Measurements from ENCODE around the gene CACNG4. TPM values are rescaled to one million over a fixed set of nuclear protein-coding genes. Genes with fewer than 3 reads are reported as not detected.

CACNG4 gene
- total RNA-seq, 2 experiments from 2014 or later, result not detected

DNA sequence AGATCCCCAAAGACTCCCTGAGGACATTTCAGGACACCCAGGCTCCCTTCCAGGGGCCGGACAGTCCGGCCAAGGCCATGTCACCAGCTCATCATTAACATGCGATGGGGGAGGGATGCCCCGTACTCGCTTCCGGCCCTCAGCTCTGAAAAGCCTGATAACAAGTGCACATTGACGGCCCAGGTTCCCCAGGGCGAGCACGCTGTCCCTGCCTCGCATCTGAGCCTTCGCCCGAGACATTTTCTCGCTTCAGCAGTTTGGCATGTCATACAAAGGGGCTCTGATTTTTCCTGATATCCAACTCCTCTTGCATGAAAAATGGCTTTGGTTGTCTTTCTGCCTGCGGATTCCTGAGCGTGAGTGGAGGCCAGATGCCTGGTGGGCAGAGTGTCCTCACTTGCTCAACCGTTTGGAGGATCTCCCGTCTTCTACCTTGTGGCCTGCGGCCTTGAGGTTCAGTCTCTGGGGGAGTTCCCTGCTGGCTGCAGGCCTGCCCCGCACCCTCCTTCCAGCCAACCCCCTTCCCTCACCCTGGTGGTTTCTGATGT is 14.1 kb downstream of the CACNG4 start:
- POLR2A ChIA-PET, result no interaction called here
- CTCF ChIA-PET, result no interaction called here

DNA sequence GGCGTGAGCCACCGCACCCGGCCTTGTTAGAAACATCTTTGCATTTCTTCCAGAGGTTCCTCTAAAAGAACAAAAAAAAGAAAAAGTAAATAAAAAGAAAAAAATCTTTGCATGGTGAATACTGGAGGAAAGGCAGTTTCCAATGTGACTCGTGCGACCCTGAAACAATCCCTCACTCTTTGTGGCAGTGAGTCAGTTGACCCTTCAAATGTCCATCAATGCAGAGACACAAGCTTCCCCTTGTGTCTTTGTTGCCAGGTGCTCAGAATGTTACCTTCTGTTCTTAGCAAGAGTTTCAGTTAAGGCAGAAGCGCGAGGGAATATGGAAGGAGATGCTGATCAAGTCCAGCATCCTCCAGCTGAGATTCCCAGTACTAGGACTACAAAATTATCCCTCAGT is 16.4 kb downstream of the CACNG4 start:
- POLR2A ChIA-PET, result no interaction called here

DNA sequence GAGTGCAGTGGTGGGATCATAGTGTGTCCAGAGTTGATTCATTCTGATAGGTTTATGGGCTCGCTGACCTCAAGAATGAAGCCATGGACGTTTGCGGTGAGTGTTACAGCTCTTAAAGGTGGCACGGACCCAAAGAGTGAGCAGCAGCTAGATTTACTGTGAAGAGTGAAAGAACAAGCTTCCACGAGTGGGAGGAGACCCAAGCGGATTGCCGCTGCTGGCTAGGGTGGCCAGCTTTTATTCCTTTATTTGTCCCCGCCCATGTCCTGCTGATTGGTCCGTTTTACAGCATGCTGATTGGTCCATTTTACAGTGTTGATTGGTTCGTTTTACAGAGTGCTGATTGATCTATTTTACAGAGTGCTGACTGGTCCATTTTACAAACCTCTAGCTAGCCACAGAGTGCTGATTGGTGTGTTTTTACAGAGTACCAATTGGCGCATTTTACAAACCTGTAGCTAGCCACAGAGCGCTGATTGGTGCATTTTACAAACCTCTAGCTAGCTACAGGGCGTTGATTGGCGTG is 17.5 kb downstream of the CACNG4 start:
- ChIA-PET CTCF (no interaction called here), POLR2A (no interaction called here)

More for the DNA sequence above, 16.4 kb downstream of the CACNG4 start:
- CTCF ChIA-PET, result no interaction called here

DNA sequence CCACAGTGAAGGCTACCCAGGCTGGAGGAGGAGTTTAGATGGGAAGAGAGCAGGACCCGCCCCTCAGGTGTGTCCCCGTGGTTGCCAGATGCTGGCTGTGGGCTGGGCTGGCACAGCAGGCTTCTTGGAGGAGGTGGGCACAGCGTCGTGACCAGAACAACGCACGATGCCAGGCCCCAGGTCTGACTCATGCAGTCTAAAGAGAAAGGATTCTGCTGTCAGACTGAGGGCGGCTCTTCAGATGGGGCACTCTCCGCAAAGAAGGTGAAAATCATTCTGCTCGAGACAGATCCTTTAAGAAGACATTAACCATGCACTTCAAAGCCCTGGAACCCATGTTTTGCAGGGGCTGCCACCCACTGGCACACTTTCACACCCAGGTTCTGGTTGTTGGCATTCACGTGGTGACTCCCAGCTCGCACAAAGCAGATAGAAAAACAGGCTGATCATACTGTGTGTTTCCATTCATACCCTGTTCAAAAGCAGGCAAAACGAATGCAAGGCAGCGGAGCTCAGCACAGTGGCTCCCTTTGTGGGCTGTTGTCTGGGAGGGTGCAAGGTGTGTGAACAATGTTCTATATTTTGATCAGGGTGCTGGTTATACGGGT is 19.0 kb downstream of the CACNG4 start:
- ChIA-PET CTCF (no interaction called here), POLR2A (no interaction called here)

DNA sequence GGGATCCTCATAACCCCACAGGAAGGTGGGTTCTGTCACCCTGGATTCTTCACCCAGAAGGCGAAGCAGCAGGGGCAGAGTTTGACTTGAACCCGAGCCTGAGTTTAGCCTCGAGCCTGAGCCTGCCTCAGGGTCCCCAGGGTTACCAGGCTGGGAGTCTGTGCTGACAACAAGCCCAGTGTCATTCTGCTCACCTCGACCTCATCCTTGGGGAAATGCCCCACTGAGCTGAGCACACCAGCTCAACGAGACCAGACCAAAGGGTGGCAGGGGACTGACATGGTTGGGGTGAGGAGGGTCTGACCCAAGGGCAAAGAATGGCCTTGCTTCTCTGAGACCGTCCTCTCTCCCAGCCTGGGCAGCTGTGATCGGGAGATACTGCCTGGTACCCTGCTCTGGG is 20.2 kb downstream of the CACNG4 start:
- POLR2A ChIA-PET, result no interaction called here
- CTCF ChIA-PET, result no interaction called here

DNA sequence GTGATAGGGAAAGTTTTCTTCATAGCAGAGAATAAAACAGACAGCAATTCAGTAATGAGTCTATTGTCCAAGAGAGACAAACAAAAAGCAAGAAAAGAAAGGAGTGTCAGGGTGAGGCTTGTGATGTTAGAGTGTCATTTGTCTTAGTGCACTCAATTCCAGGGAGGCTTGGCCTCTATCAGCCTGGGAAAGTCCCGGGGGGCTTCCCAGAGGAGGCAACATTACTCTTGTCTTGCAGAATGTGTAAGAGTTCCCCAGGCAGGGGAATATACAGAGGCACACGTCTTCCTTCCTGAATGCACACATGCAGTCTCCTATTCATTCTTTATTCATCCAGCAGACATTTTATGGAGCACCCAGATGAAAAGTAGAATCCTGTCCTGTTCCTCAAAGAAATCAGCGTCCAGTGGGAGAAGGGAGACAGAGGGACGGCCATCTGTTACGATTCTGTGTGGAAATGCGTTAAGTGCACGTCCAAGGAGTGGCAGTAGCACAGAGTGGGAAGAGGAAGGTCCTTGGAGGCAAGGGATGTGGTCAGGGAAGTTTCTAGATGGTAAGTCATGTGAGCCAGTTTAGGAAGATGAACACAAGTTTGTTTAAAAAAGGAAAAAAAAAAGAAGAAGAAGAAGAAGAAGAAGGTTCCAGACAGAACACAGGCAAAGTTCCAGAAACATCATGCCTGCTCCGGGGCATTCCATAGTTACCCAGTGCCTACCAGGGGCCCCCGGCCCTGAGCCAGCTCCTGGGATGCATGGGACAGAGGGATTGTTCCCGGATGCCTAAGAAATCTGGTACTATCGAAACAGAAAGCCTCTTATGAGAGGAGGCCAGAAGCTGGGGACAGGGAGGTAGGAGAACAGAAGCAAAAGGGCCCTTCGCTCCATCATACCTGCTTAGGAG is 21.1 kb downstream of the CACNG4 start:
- CTCF ChIA-PET, result no interaction called here

DNA sequence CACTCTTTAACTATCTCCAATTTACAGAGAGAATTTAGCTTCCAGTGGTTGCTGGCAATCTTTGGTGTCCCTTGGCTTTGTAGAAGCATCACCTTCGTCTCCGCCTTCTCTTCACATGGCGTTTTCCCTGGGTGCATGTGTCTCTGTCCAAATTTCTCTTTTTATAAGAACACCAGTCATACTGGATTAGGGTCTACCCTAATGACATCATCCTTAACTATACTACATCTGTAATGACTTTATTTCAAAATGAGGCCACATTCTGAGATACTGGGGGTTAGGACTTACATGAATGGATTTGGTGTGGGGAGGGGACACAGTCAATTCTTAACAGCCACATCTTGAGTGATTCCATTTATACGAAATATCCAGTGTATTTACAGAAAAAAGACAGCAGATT is 22.2 kb downstream of the CACNG4 start:
- ChIA-PET CTCF (interaction anchor here (1.4 kb wide), 1 partner anchor 11 kb away, joined by 3 read pairs; no protein-coding TSS in a partner anchor), POLR2A (no interaction called here)

More for the DNA sequence above, 21.1 kb downstream of the CACNG4 start:
- POLR2A ChIA-PET, result no interaction called here

DNA sequence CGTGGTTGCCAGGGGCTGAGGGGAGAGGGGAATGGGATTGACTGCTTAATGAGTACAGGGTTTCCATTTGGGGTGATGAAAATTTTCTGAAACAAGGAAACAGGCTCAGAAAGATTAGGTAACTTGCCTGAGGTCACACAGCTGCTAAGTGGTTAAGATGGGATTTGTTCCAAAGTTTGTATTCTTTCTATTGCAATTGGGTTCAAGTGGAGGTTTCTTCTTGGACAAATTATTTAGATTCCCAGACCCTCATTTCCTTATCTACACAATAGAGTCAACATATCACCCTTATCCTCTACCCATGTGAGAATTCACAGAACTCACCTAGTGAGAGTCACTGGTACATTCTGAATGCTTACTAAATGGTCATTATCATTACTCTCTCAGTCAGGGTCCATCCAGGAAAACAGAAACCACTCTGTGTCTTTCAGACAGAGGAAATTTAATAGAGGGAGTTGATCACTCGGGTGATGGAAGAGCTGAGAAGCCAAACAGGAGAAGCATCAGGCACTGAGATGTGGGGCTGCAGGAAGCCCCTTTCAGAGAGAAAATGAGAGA is 22.6 kb downstream of the CACNG4 start:
- CTCF ChIA-PET, result interaction anchor here (1.4 kb wide), 1 partner anchor 10 kb away, joined by 3 read pairs; no protein-coding TSS in a partner anchor

DNA sequence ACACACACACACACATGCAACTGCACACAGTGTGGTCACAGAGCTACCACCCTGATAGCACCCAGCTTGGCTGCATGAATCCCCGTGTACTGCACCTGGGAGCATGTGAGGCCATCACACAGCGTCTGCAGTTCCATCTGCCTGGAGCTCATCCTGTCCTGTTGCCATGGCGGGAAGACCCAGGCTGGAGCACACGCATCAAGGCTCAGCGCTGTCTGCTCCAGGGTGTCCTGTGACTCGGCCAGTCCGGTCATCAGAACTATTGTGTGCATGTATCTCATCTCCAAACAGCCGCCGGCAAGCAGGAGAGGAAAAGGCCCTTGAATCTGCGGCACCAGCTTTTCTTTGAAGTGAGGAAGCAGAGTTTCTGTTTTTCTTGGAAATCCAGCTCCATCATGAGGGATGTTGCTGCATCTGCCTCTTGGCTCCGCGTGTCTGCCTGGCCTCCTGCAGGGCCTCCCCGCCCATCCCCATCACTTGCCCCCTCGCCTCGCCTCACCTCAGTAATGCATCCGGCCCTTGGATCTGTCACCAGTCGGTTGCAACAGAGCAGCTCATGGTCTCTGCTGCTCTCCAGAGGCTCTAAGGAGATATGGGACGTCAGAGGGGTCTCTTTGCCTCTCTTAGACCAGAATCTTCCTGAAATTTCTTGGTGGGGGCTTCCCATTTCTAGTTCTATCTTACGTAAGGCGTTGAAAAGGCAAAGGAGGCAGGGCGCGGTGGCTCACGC is 23.7 kb downstream of the CACNG4 start:
- POLR2A ChIA-PET, result no interaction called here
- CTCF ChIA-PET, result no interaction called here

More for the DNA sequence above, 22.6 kb downstream of the CACNG4 start:
- POLR2A ChIA-PET, result no interaction called here

DNA sequence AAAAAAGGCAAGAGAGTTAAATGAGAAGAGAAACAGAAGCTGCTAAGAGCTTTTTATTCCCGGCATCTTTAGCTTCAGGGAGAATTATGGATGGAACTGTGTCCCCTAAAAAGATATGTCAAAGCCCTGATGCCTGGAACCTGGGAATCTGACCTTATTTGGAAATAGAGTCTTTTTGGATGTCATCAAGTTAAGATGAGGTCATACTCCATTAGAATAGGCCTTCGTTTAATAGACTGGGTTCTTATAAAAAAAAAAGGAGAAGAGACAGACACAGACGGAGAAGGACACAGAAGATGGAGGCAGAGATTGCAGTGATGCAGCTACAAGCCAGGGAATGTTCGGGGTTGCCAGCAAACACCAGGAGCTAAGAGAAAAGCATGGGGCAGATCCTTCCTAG is 24.6 kb downstream of the CACNG4 start:
- POLR2A ChIA-PET, result no interaction called here

DNA sequence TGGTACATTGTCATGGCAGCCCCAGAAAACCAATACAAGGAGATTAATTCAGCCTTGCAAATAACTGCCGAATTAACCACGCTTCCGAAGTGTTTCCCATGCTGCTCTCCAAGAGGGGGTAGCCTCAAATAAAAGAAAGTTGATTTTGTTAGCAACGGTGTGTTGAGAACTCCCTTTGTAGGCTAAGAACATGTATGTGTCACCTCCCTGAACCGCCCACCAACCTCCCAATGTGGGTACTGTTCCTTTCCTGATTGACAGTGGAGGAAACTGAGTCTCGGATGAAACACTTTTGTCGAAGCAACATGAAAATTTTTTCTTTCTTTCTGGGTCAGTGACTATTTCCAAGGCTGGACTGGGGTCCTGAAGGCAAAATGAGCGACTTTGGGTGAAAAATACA is 25.1 kb downstream of the CACNG4 start:
- ChIA-PET POLR2A (no interaction called here), CTCF (no interaction called here)

More for the DNA sequence above, 24.6 kb downstream of the CACNG4 start:
- CTCF ChIA-PET, result no interaction called here

DNA sequence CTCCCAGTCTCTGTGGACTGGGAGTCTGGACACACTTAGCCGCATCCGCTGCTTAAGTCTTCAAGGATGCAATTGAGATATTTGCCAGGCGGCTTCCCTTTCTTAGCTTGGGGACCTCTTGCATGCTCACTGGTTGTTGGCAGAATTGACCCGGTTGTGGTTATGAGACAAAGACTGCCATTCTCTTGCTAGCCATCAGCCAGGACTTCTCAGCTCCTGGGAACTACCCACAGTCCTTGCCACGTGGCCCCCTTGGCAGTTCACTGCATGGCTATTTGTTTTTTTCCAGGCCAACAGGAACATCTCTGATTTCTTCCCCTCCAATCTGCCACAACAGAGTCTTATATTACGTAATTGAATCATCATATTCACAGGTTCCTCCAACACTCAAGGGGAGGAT is 25.5 kb downstream of the CACNG4 start:
- ChIA-PET POLR2A (no interaction called here), CTCF (no interaction called here)

DNA sequence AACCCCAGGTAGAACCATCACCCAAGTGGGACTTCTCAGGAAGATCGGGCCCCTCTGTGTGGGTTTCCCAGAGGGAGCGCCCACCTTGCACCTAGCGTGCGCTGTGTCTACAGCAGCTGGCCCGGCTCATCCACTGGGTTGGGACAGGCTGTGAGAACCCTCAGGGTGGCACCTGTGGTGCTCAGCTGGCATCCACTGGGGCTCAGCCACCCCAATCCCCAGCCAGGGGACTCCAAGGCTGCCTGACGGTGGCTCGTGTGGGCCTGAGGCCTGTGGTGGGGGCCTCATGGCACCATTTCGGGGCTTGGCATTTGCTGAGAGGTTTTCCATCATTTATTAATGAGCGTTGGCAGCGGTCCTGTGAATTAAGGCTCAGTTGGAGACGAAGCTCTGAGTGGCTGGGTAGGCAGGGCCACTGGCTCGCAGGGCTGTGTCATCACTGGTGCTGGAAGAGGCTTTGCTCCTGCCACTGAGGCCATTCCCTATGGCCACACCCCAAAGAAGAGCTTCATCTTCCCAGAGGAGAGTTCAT is 28.5 kb downstream of the CACNG4 start:
- ChIA-PET CTCF (no interaction called here), POLR2A (no interaction called here)

DNA sequence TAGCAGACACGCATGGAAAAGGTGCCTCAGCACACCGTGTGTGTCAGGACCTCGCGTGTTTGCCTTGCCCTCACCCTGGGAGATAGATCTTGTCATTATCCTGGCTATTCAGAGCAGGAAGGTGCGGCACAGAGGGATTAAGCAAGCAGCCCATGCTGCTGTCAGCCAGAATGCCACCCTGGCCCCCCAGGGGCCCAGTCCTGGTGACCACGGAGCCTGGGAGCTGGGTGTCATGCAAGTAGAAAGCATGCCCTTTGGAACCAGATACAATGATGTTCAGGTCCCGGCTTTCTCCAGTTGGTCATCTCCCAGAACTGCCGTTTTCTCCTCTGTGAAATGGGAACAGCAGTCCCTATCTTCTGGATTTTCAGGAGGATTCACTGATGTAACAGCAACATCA is 29.9 kb downstream of the CACNG4 start:
- ChIA-PET POLR2A (no interaction called here), CTCF (no interaction called here)

DNA sequence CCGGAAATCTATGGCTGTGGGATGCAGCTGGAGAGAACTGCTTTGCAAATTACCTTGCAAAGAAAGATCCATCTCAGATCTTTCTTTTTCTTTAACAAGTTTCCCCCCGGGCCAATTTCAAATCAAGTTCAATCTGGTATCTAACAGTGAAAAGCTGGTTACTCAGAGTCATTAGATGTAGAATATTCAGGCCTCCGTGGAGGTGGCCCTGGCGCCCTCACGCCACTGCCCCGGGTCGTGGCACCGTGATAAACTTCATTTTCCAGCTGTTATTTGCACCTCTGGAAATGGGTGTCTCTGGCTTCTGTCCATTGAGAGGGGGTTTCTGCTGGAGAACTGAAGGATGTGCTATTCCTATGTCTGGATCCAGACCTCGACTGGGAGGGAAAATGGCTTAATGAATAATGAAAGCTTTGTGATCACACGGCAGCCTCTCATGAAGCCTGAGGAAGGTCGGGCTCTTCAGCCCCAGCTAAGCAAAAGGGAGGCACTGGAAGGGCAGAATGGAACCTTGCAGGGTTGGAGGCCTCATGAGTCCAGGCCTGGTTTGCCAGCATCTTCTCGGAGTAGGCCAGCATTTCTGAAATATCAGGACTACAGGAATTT is 30.5 kb downstream of the CACNG4 start:
- ChIA-PET CTCF (no interaction called here), POLR2A (no interaction called here)

DNA sequence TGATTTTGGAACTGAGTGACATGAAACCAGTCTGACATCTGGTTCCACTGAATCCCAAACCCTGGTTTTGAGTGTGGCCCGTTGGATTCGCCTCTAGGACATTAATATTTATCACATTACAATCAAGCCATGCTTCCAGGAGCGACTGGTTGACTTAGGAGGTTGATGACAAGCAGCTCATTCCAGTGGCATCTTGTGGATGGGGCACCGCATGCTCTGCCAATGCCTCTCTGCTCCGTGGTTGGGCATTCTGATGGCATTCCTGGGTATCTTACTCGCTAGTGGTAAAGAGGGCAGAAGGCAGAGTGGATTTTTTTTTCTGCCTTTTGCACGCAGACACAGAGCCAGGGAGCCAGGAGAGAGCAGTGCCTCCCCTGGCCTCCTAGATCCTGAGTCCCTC is 31.4 kb downstream of the CACNG4 start:
- ChIA-PET CTCF (no interaction called here), POLR2A (no interaction called here)

DNA sequence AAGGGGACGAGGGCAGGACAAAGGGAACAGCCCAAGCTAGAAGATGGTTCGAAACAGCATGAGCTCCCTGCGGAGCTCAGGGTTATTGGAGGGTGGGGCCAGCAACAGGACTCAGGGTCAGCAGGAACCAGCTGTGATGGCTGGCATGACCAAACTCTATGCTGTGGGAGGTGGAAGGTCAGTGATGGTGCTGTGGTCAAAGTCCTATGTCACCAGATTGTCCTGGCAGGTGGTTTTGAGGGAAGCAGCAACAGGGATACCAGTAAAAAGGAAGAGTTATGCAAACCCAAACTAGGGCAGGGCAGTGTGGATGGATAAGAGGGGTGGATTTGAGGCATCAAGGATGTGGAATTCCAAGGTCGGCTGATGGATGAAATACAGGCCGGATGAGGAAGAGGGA is 32.4 kb downstream of the CACNG4 start:
- CTCF ChIA-PET, result interaction anchor here (1.0 kb wide), 1 partner anchor 10 kb away, joined by 3 read pairs; no protein-coding TSS in a partner anchor
- POLR2A ChIA-PET, result no interaction called here

DNA sequence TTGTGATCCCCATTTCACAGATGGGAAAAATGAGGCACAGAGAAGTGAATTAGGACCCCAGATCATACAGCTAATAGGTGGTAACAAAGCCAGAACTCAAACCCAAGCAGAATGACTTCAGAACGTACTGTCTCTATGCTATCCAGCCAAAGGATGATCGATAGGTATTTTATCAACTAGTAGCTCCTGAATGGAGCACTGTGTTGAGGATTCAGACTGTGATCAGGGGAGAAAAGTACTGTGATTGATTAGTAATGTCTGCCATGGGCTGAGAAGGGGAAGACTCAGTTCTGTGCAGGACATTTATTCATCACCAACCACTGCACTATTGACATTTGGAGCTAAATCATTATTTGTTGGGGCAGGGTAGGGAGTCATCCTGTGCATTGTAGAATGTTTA is 38.7 kb downstream of the CACNG4 start:
- POLR2A ChIA-PET, result no interaction called here
- CTCF ChIA-PET, result interaction anchor here (1.2 kb wide), 1 partner anchor 8 kb away, joined by 3 read pairs; no protein-coding TSS in a partner anchor

DNA sequence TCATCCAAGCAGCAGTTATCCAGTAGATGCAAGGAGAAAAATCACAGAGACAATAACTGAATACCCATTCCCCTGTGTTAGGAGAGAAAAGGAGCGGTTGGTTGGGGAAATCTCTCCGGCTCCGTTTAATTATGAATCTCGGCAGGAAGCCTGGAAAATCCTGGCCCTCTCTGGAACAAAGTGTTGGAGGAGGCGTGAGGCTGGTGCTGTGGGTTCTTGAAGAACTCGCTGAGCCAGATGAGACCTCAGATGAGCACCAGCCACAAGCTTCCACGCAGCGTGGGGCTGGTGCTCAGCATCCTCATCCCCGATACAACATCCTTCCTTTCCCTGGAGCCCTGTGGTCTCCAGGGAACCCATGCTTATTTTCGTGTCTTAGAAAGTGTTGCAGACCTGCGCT is 39.7 kb downstream of the CACNG4 start:
- CTCF ChIA-PET, result interaction anchor here (1.2 kb wide), 1 partner anchor 7 kb away, joined by 3 read pairs; no protein-coding TSS in a partner anchor
- POLR2A ChIA-PET, result no interaction called here

All from activated CD8-positive, alpha-beta memory T cell treated with anti-CD3 and anti-CD28 coated beads for 36 hours (primary cell).